Aorta (tissue), 5 donors: ENCODE results near the gene ERC2. TPM values are rescaled to one million over a fixed set of nuclear protein-coding genes. Genes with fewer than 3 reads are reported as not detected.

Experiments
- ATAC-seq: fragments of 200-7000 bp; cut with Tn5 transposase; one replicate; pipeline ENCODE4 v1.9.1; 2022; ENCODE audit warnings: moderate library complexity; ENCODE audit not compliant: low FRiP score
- DNase-seq, 2 donors: peaks; one replicate each; pipeline ENCODE4 v3.0.0-alpha.2; 2020
- H3K27ac ChIP-seq, 2 donors: one replicate each; pipeline ENCODE4 v1.5.1; 2013; ENCODE audit warnings: low read length in 2 of 2, mild to moderate bottlenecking in 2 of 2, moderate library complexity in 2 of 2, control low read depth in 1 of 2, inconsistent platforms in 1 of 2, low read depth in 1 of 2
- H3K27me3 ChIP-seq, 2 donors: one replicate each; pipeline ENCODE4 v1.6.1; 2013; ENCODE audit warnings: control low read depth in 1 of 2, low read length in 1 of 2, mild to moderate bottlenecking in 1 of 2, moderate library complexity in 1 of 2; ENCODE audit not compliant: insufficient read depth in 2 of 2, control insufficient read depth in 1 of 2
- H3K36me3 ChIP-seq, 2 donors: one replicate each; pipeline ENCODE4 v1.6.1; 2013; ENCODE audit warnings: control low read depth in 1 of 2, low read length in 1 of 2, mild to moderate bottlenecking in 1 of 2; ENCODE audit not compliant: insufficient read depth in 2 of 2, control insufficient read depth in 1 of 2
- H3K4me1 ChIP-seq, 2 donors: one replicate each; pipeline ENCODE4 v1.6.1; 2013; ENCODE audit warnings: low read length in 2 of 2, control low read depth in 1 of 2, mild to moderate bottlenecking in 1 of 2, moderate library complexity in 1 of 2; ENCODE audit not compliant: insufficient read depth in 2 of 2, control insufficient read depth in 1 of 2
- H3K4me3 ChIP-seq, 2 donors: one replicate each; pipeline ENCODE4 v1.5.1; 2013; ENCODE audit warnings: low read length in 2 of 2, control low read depth in 1 of 2, mild to moderate bottlenecking in 1 of 2
- H3K9me3 ChIP-seq: one replicate; pipeline ENCODE4 v1.6.1; 2013; ENCODE audit warnings: mild to moderate bottlenecking, low read length; ENCODE audit not compliant: control insufficient read depth
- WGBS, 2 donors: extraction: QIAGEN DNeasy Blood & Tissue Kit; methylation state at CpG; one replicate each; pipeline ENCODE4 v1.1.7; 2013; 5-methylcytosine and 5-hydroxymethylcytosine counted together
- intact Hi-C, 2 donors: fragments of 100-400 bp; cut with DNase I; formaldehyde crosslinking; loops; one replicate each; pipeline versions ENCODE4 v1.14.2 to v1.15.0; 2022
- polyA plus RNA-seq, 2 donors: library from polyadenylated mRNA; stranded (reverse); fragments of 200-250 nt; gene quantifications; one replicate each; pipeline ENCODE4 v1.2.3, GENCODE V29; 2013
- total RNA-seq, 2 donors: library from RNA; stranded (reverse); fragmentation: NEBNext Ultra II Directional; extraction: Animal tissue kit (Norgen Biotek cat#: 25700); gene quantifications; one replicate each; pipeline ENCODE4 v1.2.1, GENCODE V29; 2021
- donor health status: healthy with polysubstance abuse.
- donor health status: Bipolar disorder and iron deficiency.
- donor health status: DM: no; HTN: no; CAD: no.
- donor health status: DM: no; HTN: no; CAD: no.
- donor health status: DM: yes; HTN: yes; CAD: no.

The ERC2 gene
- total and polyA plus RNA-seq, 4 donors: 0.27 to 0.55 TPM; not detected in 2

DNA sequence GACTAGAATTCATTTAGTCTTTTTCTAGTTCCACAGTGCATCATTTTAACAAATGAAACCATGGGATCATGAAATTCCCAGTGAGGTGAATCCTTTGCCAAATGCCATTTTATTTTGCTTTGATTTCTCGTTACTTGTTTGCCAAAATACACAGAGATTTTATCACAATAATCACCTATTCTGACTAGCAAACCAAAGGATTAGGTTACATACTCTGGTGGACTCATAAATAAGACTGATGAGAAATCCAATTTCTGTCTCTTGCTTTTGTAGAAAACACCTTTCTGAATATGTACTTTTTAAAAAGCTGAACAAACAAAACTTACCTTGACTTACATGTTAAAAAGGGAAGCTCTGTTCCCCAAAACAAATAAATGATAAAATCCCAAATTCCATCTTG is 12.2 kb downstream of the ERC2 start:
- DNase-seq (no peak), ATAC-seq (no peak)
- Histone ChIP-seq H3K4me3 (no peak overlapping the region), H3K27ac (no peak overlapping the region), H3K27me3 (peaks cover 0 to 2% of the 10 kb centered on the region in 2 donors), H3K36me3 (no peaks in the 10 kb centered on the region), H3K9me3 (no peaks in the 10 kb centered on the region), H3K4me1 (no peaks in the 10 kb centered on the region)
- WGBS, 2 donors: 20 to 36% methylated on average over 1 of the region's 1 CpG
- intact Hi-C loops: no loop called here

DNA sequence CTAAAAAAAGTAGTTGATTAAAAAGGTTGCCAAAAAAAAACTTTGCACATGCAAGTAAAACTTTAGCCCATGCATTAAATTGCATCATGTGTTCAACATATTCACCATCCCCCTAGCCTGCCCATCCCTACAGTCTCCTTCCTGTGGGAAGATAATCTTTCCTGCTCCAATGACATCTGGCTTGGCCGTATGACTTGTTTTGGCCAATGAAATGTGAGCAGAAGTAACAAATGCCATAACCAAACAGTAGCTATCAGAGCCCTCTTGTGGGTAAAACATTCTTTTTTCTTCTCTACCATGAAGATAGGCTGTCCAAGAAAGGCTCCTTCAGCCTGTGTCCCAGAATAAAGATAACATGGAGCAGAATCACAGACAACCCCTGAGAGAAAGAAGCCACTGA is 15.3 kb downstream of the ERC2 start:
- Histone ChIP-seq H3K4me1 (no peaks in the 10 kb centered on the region), H3K9me3 (peaks cover 1% of the 10 kb centered on the region), H3K36me3 (no peaks in the 10 kb centered on the region), H3K27me3 (no peaks in the 10 kb centered on the region), H3K27ac (no peak overlapping the region), H3K4me3 (no peak overlapping the region)
- 39 to 53% methylated on average over 1 of the region's 1 CpG for WGBS, 2 donors
- intact Hi-C loops: no loop called here
- no peak for ATAC-seq
- no peak for DNase-seq

DNA sequence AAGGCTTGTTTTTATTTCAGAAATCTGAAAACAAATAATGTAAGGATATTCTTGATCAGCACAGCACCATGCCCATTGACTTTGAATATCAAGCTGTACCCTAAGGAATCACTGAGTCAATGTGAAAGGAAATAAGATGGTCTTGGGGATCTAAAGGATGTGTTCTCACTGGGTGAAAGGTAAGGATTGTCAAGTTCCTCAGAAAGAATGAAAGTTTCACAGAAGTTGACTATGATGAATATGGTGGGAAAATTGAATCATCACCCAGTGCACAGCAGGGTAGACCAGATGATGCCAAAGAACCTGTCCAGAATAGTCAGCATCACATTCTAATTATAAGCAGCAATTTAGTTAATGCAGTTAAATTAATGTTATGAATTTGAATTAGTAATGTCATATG is 16.2 kb downstream of the ERC2 start:
- intact Hi-C loops: no loop called here

DNA sequence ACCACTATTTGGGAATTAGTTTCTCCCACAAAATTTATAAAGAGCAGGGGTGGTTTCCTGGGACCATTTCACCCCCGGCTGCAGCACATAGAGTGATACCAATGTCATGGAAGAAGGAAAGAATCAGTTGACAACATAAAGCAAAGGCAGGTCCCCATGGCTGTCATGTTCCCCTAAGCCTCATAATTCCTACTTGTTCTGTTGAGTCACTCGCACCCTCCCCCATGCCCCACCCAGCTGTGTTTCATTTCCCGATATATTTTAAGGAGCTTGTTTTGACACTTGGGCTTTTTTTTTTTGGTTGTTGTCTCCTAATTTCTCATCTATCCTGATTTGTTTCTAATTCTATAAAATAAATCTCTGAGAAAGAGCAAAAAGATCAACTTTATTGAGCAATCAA is 24.9 kb downstream of the ERC2 start:
- Histone ChIP-seq H3K27me3 (no peaks in the 10 kb centered on the region), H3K36me3 (no peaks in the 10 kb centered on the region), H3K4me3 (no peak overlapping the region), H3K9me3 (no peaks in the 10 kb centered on the region), H3K27ac (no peak overlapping the region), H3K4me1 (no peaks in the 10 kb centered on the region)
- WGBS, 2 donors: 84 to 87% methylated on average over 3 of the region's 3 CpGs
- DNase-seq (no peak), ATAC-seq (no peak)
- intact Hi-C loops: no loop called here

More for the DNA sequence above, 16.2 kb downstream of the ERC2 start:
- H3K4me1 ChIP-seq: no peaks in the 10 kb centered on the region
- H3K36me3 ChIP-seq: no peaks in the 10 kb centered on the region
- H3K4me3 ChIP-seq: no peak overlapping the region
- ATAC-seq (no peak), DNase-seq (no peak)
- no peaks in the 10 kb centered on the region for H3K27me3 ChIP-seq
- H3K27ac ChIP-seq: no peak overlapping the region
- peaks cover 1% of the 10 kb centered on the region for H3K9me3 ChIP-seq

DNA sequence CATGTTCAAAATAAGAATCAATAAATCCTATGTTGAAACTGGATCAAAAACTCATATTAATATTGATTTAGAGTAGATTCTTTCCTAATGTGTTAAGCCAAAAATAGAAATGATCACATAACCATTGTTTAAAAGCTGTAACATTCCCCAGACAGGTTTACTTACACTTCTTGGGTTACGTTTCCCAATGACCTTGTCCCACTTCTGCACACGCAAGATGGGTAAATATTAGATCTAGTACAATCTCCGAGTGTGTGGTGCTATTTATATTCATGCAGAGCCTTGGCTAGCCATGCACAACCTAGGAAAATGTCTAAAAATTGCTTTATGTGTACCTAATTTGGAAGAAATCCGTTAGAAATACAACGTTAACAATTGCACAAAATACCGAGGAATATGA is 39.6 kb downstream of the ERC2 start:
- H3K9me3 ChIP-seq: peaks cover 3% of the 10 kb centered on the region
- H3K4me3 ChIP-seq: no peak overlapping the region
- ATAC-seq (no peak), DNase-seq (no peak)
- no peaks in the 10 kb centered on the region for H3K36me3 ChIP-seq
- no peaks in the 10 kb centered on the region for H3K4me1 ChIP-seq
- intact Hi-C loops: no loop called here
- H3K27me3 ChIP-seq: no peaks in the 10 kb centered on the region
- H3K27ac ChIP-seq: no peak overlapping the region
- WGBS, 2 donors: 43 to 45% methylated on average over 6 of the region's 6 CpGs

DNA sequence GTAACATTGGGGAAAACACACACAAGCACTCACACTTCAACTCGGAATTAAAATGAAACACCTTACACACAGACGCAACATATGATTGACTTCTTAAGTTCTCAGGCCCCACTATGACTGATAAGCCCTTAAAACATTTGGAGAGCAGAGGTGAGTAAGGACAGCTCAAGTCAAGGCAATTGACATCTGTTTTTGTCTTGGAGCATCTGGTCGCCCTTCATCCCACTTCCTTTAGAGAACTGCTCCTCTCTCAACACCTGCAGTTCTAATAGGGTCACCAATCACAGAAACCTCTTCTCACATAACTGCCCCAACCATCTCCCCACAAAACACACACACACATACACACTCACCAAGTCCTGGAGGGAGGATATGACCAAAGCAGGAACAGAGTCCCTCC is 43.4 kb downstream of the ERC2 start:
- 88 to 90% methylated on average over 3 of the region's 3 CpGs for WGBS, 2 donors

DNA sequence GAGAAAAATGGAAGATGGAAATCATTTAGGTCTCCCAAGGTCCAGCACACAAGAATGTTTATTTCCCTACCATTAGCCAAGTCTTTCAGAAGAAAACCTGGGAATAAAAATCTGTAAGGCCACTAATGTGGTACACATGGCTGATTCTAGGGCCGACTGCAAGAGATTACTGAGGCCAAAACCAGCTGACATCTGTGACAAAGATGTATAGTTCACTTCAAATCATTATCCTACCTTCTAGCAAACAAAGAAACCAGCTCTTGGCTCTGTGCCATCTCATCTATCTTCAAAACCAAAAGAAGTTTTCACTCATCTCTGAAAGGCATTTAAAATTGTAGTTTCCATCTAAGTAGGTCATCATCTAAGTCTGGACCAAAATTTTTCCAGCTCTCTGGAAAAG is 43.9 kb downstream of the ERC2 start:
- no peak overlapping the region for H3K27ac ChIP-seq
- H3K9me3 ChIP-seq: peaks cover 1% of the 10 kb centered on the region
- DNase-seq (no peak), ATAC-seq (no peak)
- H3K4me1 ChIP-seq: no peaks in the 10 kb centered on the region
- WGBS, 2 donors: 33 to 36% methylated on average over 1 of the region's 1 CpG
- H3K4me3 ChIP-seq: no peak overlapping the region
- H3K36me3 ChIP-seq: no peaks in the 10 kb centered on the region
- intact Hi-C loops: no loop called here
- H3K27me3 ChIP-seq: no peaks in the 10 kb centered on the region

More for the DNA sequence above, 43.4 kb downstream of the ERC2 start:
- Histone ChIP-seq H3K9me3 (peaks cover 1% of the 10 kb centered on the region), H3K27me3 (no peaks in the 10 kb centered on the region), H3K27ac (no peak overlapping the region), H3K4me3 (no peak overlapping the region), H3K4me1 (no peaks in the 10 kb centered on the region), H3K36me3 (no peaks in the 10 kb centered on the region)
- intact Hi-C loops: no loop called here
- DNase-seq (no peak), ATAC-seq (no peak)

DNA sequence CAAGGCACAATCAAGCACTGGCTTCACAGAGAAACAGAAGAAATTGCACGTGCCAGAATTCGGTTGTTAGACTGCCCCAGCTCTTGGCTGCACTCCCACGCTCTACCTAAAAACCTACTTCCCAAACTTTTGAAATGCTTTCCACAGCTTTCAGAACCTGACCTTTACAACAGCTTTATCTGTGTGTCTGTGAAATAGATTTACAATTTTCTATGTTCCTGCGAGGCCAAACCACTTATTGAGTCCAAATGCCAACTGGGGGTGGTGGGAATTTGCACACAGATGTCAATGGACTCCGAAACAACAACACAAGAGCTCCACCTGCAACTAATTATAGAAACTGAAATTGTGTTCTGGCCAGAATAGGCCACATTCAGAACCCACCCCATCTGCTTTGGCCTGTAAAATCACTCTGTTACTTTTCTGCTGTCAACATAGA is 44.6 kb downstream of the ERC2 start:
- intact Hi-C loops: no loop called here
- Histone ChIP-seq H3K36me3 (no peaks in the 10 kb centered on the region), H3K27ac (no peak overlapping the region), H3K9me3 (no peaks in the 10 kb centered on the region), H3K4me1 (no peaks in the 10 kb centered on the region), H3K27me3 (no peaks in the 10 kb centered on the region), H3K4me3 (no peak overlapping the region)
- ATAC-seq (no peak), DNase-seq (no peak)
- 36% methylated on average over 5 of the region's 5 CpGs for whole genome bisulfite sequencing, 2 donors

DNA sequence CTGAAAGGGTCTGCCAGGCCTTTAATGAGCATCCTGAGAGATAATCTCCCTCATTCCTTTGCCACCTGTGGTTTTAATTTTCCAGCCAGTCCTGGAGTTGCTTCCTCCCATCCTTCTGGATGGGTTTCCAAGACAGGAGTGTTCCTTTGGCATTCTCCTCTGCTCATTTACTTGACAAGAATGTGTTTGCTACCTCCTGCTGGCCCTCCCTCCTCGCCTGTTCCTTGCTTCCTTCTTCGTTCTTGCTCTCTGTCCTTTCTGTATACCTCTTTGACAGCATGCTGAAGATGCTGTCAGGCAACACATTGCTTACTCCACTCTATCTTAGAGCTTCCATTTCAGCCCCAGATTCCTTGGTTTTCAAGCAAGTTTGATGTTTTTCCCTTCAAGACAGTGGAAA is 46.0 kb downstream of the ERC2 start:
- Histone ChIP-seq H3K4me1 (no peaks in the 10 kb centered on the region), H3K9me3 (no peaks in the 10 kb centered on the region), H3K27ac (no peak overlapping the region), H3K4me3 (no peak overlapping the region), H3K36me3 (no peaks in the 10 kb centered on the region), H3K27me3 (no peaks in the 10 kb centered on the region)
- no peak for DNase-seq
- WGBS, 2 donors: 43 to 49% methylated on average over 2 of the region's 2 CpGs
- ATAC-seq: no peak
- intact Hi-C loops: no loop called here
